GM23248 (cell line): ENCODE measurements around the gene TTC21A. TPM values are rescaled to one million over a fixed set of nuclear protein-coding genes. Genes with fewer than 3 reads are reported as not detected.

Experiments used
- DNase-seq: peaks from one replicate; pipeline ENCODE4 v3.0.0-alpha.2; 2015
- H2AFZ ChIP-seq: fragments of 200-600 bp; sonication (generic); 2 replicates; pipeline ENCODE4 v1.6.1; 2016; ENCODE audit warnings: antibody characterized with exemption
- H3F3A ChIP-seq: fragments of 200-600 bp; sonication (generic); 2 replicates; pipeline ENCODE4 v1.6.1; 2016; ENCODE audit warnings: mild to moderate bottlenecking, antibody characterized with exemption, mixed run types; ENCODE audit not compliant: insufficient read depth
- H3K27ac ChIP-seq: fragments of 200-600 bp; sonication (generic); 2 replicates; pipeline ENCODE4 v1.5.1; 2016; ENCODE audit warnings: mild to moderate bottlenecking
- H3K27me3 ChIP-seq: fragments of 200-600 bp; sonication (generic); replicated peaks from 2 replicates; pipeline ENCODE4 v1.6.1; 2016; ENCODE audit warnings: mild to moderate bottlenecking; ENCODE audit not compliant: insufficient read depth
- H3K36me3 ChIP-seq: fragments of 200-600 bp; sonication (generic); 2 replicates; pipeline ENCODE4 v1.6.1; 2016; ENCODE audit warnings: low read depth, mild to moderate bottlenecking
- H3K4me1 ChIP-seq: fragments of 200-600 bp; sonication (generic); 2 replicates; pipeline ENCODE4 v1.6.1; 2016; ENCODE audit warnings: mild to moderate bottlenecking; ENCODE audit not compliant: insufficient read depth
- H3K4me2 ChIP-seq: fragments of 200-600 bp; sonication (generic); one replicate; pipeline ENCODE4 v1.6.1; 2016; ENCODE audit warnings: mild to moderate bottlenecking; ENCODE audit not compliant: unreplicated experiment
- H3K4me3 ChIP-seq: fragments of 200-600 bp; sonication (generic); 2 replicates; pipeline ENCODE4 v1.5.1; 2016; ENCODE audit warnings: mild to moderate bottlenecking
- H3K79me2 ChIP-seq: fragments of 200-600 bp; sonication (generic); 2 replicates; pipeline ENCODE4 v1.6.1; 2016; ENCODE audit warnings: mild to moderate bottlenecking; ENCODE audit not compliant: insufficient read depth
- H3K9ac ChIP-seq: fragments of 200-600 bp; sonication (generic); 2 replicates; pipeline ENCODE4 v1.6.1; 2016; ENCODE audit warnings: mild to moderate bottlenecking
- H3K9me2 ChIP-seq: fragments of 200-600 bp; sonication (generic); 2 replicates; pipeline ENCODE4 v1.6.1; 2016; ENCODE audit warnings: mixed run types, mild to moderate bottlenecking, moderate library complexity; ENCODE audit not compliant: insufficient read depth
- H3K9me3 ChIP-seq: fragments of 200-600 bp; sonication (generic); one replicate; pipeline ENCODE4 v1.6.1; 2017; ENCODE audit warnings: low read depth
- H4K20me1 ChIP-seq: fragments of 200-600 bp; sonication (generic); 2 replicates; pipeline ENCODE4 v1.6.0; 2016; ENCODE audit not compliant: insufficient read depth
- EZH2 ChIP-seq: fragments of 200-600 bp; sonication (generic); IDR thresholded peaks from 2 replicates; pipeline ENCODE4 v1.6.1; 2018; ENCODE audit warnings: antibody characterized with exemption, mild to moderate bottlenecking; ENCODE audit not compliant: insufficient read depth, poor library complexity, severe bottlenecking
- EZH2phosphoT487 ChIP-seq: fragments of 200-600 bp; sonication (generic); IDR thresholded peaks from 2 replicates; pipeline ENCODE4 v1.6.1; 2018; ENCODE audit warnings: antibody characterized with exemption, moderate library complexity, mild to moderate bottlenecking, low read depth; ENCODE audit not compliant: insufficient read depth
- WGBS, 2 experiments: methylation state at CpG; one replicate each; pipeline ENCODE4 v1.1.6; 2015 to 2017; ENCODE audit warnings: low lambda C conversion rate in 2 of 2, low coverage in 1 of 2; ENCODE audit errors: missing lambda C conversion rate in 2 of 2; 5-methylcytosine and 5-hydroxymethylcytosine counted together
- in situ Hi-C: fragments of 300-500 bp; cut with MboI; formaldehyde crosslinking; loops from 2 replicates; pipeline ENCODE4 v1.15.0; 2020
- polyA plus RNA-seq: library from polyadenylated mRNA; unstranded; fragments of >200 nt; fragmentation: Nextera tagmentation; extraction: Ambion mirVana; gene quantifications from 2 replicates; pipeline ENCODE4 v1.2.1, GENCODE V29; 2016
- total RNA-seq: library from RNA; depleted of rRNA; stranded (reverse); fragments of >200 nt; shearing (Covaris generic); gene quantifications from 2 replicates; pipeline ENCODE4 v1.2.3, GENCODE V29; 2014

The TTC21A gene
- total and polyA plus RNA-seq, 2 experiments from 2014 or later = 0.76 to 1.2 TPM

DNA sequence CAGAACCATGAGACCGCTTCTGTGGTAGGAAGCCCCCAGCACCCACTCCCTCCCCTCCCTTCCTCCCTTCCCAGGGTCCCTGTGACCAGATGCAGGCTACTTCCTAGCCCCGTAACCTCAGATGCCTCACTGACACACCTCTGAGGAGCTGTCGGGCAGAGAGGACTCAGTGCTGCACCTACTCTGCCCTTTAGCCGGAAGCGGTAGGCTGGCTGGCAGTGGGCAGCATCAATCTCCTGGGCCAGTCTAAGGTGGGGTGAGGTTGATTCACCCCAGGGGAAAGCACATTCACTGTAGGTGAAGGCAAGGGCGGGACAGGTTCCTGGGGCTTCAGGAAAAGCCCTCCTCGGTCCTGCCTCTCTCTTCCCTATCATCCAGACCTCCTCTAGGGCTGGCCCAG is 26.8 kb downstream of the TTC21A start:
- Histone ChIP-seq H3K36me3 (no peaks in the 10 kb centered on the region), H4K20me1 (no peaks in the 10 kb centered on the region), H3K4me1 (no peaks in the 10 kb centered on the region), H3K79me2 (no peaks in the 10 kb centered on the region), H3F3A (peaks cover 1% of the 10 kb centered on the region; the same call in 1 of the 2 replicates), H3K9me3 (no peaks in the 10 kb centered on the region), H2AFZ (no peak overlapping the region), H3K27ac (no peak overlapping the region), H3K9ac (no peak overlapping the region), H3K27me3 (no peaks in the 10 kb centered on the region), H3K9me2 (no peaks in the 10 kb centered on the region), H3K4me3 (no peak overlapping the region), H3K4me2 (no peak overlapping the region)
- WGBS, 2 experiments = 75 to 83% methylated on average over 7 of the region's 7 CpGs
- TF ChIP-seq EZH2phosphoT487 = no peak
- no peak for TF ChIP-seq EZH2
- DNase-seq = no peak
- in situ Hi-C loops = no loop called here

- no peak overlapping the region for H3K9ac ChIP-seq
- H3K9me2 ChIP-seq = no peaks in the 10 kb centered on the region
- H3K9me3 ChIP-seq = no peaks in the 10 kb centered on the region
- H3F3A ChIP-seq = peaks cover 9% of the 10 kb centered on the region; the same call in 1 of the 2 replicates
- in situ Hi-C loops = no loop called here
- H3K27ac ChIP-seq = no peak overlapping the region
- WGBS, 2 experiments = 84 to 87% methylated on average over 8 of the region's 8 CpGs
- no peak overlapping the region for H3K4me2 ChIP-seq
- H3K4me1 ChIP-seq = 0 out of 2 replicates have a peak, but pooled peaks cover 1% of the 10 kb centered on the region
- H2AFZ ChIP-seq = no peak overlapping the region
- no peaks in the 10 kb centered on the region for H4K20me1 ChIP-seq
- DNase-seq = no peak
- H3K36me3 ChIP-seq = no peaks in the 10 kb centered on the region; the same call in 1 of the 2 replicates
- no peak for TF ChIP-seq EZH2
- no peak for TF ChIP-seq EZH2phosphoT487
- no peaks in the 10 kb centered on the region for H3K27me3 ChIP-seq
- H3K79me2 ChIP-seq = peaks cover 3% of the 10 kb centered on the region
- no peak overlapping the region for H3K4me3 ChIP-seq
Measured at GRCh38 chr3:39135170-39135805, 27.8 kb downstream of the TTC21A start.

GRCh38 chr3:39136533-39137434 is 29.3 kb downstream of the TTC21A start:
- no peaks in the 10 kb centered on the region; the same call in 1 of the 2 replicates for H4K20me1 ChIP-seq
- peaks cover 15% of the 10 kb centered on the region; the same call in 1 of the 2 replicates for H3F3A ChIP-seq
- H3K4me2 ChIP-seq = no peak overlapping the region
- H3K4me1 ChIP-seq = peaks cover 16% of the 10 kb centered on the region
- no peak for DNase-seq
- H3K79me2 ChIP-seq = peaks cover 18% of the 10 kb centered on the region
- no peaks in the 10 kb centered on the region for H3K27me3 ChIP-seq
- no peak overlapping the region for H3K27ac ChIP-seq
- no peaks in the 10 kb centered on the region for H3K9me2 ChIP-seq
- H3K9me3 ChIP-seq = no peaks in the 10 kb centered on the region
- no peaks in the 10 kb centered on the region; the same call in 1 of the 2 replicates for H3K36me3 ChIP-seq
- H2AFZ ChIP-seq = no peak overlapping the region
- H3K9ac ChIP-seq = no peak overlapping the region
- no peak for TF ChIP-seq EZH2
- no peak for TF ChIP-seq EZH2phosphoT487
- H3K4me3 ChIP-seq = no peak overlapping the region
- in situ Hi-C loops = no loop called here
- 90 to 93% methylated on average over 21 of the region's 21 CpGs for WGBS, 2 experiments

- no peaks in the 10 kb centered on the region; the same call in 1 of the 2 replicates for H4K20me1 ChIP-seq
- 91 to 94% methylated on average over 18 of the region's 18 CpGs for WGBS, 2 experiments
- in situ Hi-C loops = no loop called here
Measured at GRCh38 chr3:39137435-39137936, 30.0 kb downstream of the TTC21A start.

More at GRCh38 chr3:39137435-39137936, 30.0 kb downstream of the TTC21A start:
- H3K27me3 ChIP-seq = no peaks in the 10 kb centered on the region
- H3K79me2 ChIP-seq = peaks cover 25% of the 10 kb centered on the region
- no peak overlapping the region for H2AFZ ChIP-seq
- no peak overlapping the region for H3K4me3 ChIP-seq
- no peak for DNase-seq
- peaks cover 19% of the 10 kb centered on the region for H3K4me1 ChIP-seq
- TF ChIP-seq EZH2phosphoT487 (no peak), EZH2 (no peak)
- H3F3A ChIP-seq = peaks cover 15% of the 10 kb centered on the region; the same call in 1 of the 2 replicates
- H3K9me2 ChIP-seq = no peaks in the 10 kb centered on the region
- peaks cover 4% of the 10 kb centered on the region for H3K36me3 ChIP-seq
- no peak overlapping the region for H3K4me2 ChIP-seq
- H3K27ac ChIP-seq = no peak overlapping the region
- H3K9ac ChIP-seq = no peak overlapping the region
- H3K9me3 ChIP-seq = no peaks in the 10 kb centered on the region
